Stimulated activated CD4-positive, alpha-beta T cell treated with anti-CD3 and anti-CD28 coated beads, Interleukin-1b, Interleukin-23, amount 100 ng/mL, for 24 hours (primary cell): Measurements from ENCODE around the gene AGT.
"Not testable (repeated sequence)": the region's sequence is repeated elsewhere in the genome, so short reads cannot be mapped to it uniquely, and the experiment has no call there.

ENCODE experiments used
- DNase-seq, 4 experiments: peaks; one replicate each; pipeline ENCODE4 v3.0.0-alpha.2; 2020; ENCODE audit warnings: low read depth in 4 of 4, low spot score in 1 of 4

The AGT gene

GRCh38 chr1:230707732-230708630, 5.9 kb downstream of the AGT start:
- DNase-seq = no peak

GRCh38 chr1:230706887-230707731, 6.8 kb downstream of the AGT start:
- DNase-seq = no peak

GRCh38 chr1:230706020-230706699, 7.8 kb downstream of the AGT start:
- no peak for DNase-seq

- DNase-seq = no peak
Measured at GRCh38 chr1:230705289-230706019, 8.5 kb downstream of the AGT start.

GRCh38 chr1:230704830-230705229, 9.1 kb downstream of the AGT start:
- no peak for DNase-seq

- no peak for DNase-seq
Measured at GRCh38 chr1:230703679-230704385, 10.1 kb downstream of the AGT start.

GRCh38 chr1:230702934-230703678, 10.8 kb downstream of the AGT start:
- DNase-seq = no peak

- no peak for DNase-seq
Measured at GRCh38 chr1:230701895-230702768, 11.8 kb downstream of the AGT start.

GRCh38 chr1:230701434-230701833, 12.5 kb downstream of the AGT start:
- no peak for DNase-seq

- no peak for DNase-seq
Measured at GRCh38 chr1:230700132-230700531, 13.8 kb downstream of the AGT start.

- DNase-seq = no peak
Measured at GRCh38 chr1:230699716-230700115, 14.2 kb downstream of the AGT start.

- DNase-seq = not testable (repeated sequence)
Measured at GRCh38 chr1:230698964-230699363, 15.0 kb downstream of the AGT start.

GRCh38 chr1:230698130-230698529, 15.8 kb downstream of the AGT start:
- DNase-seq = no peak

- DNase-seq = no peak
Measured at GRCh38 chr1:230696722-230697437, 17.0 kb downstream of the AGT start.

GRCh38 chr1:230696218-230696617, 17.7 kb downstream of the AGT start:
- DNase-seq = no peak

GRCh38 chr1:230694991-230695390, 18.9 kb downstream of the AGT start:
- no peak for DNase-seq

GRCh38 chr1:230694464-230694863, 19.5 kb downstream of the AGT start:
- no peak for DNase-seq

- no peak for DNase-seq
Measured at GRCh38 chr1:230693777-230694176, 20.1 kb downstream of the AGT start.
